ENCODE measurements around the gene CNTRL. TPM values are rescaled to one million over a fixed set of nuclear protein-coding genes. Genes with fewer than 3 reads are reported as not detected.

The CNTRL gene
- total RNA-seq, 1 experiment from 2014 or later, result 13.4 TPM

DNA sequence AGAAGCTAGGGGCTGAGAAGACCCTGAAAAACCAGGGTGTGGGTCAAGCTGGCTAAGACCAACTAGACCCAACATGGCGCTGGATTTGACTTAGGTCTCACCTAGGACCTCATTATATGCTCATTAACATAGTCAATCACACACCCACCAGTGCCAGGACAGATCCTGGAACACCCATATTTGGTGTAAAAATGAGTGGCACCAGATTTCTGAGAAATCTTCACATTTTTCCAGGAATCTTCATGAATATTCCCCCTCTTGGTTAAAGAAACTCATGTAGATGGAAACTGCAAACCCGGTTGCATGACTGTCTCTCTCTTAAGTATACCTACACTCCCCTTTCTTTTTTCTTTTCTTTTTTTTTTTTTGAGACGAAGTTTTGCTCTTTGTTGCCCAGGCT is 144.8 kb downstream of the CNTRL start:
- Histone ChIP-seq H3K36me3 (ENCODE audit: control insufficient read depth in 1 of 2, insufficient read depth in 2 of 2, low read length in 2 of 2) (no peaks in the 10 kb centered on the region), H3K9me2 (ENCODE audit: insufficient read depth) (no peaks in the 10 kb centered on the region), H3K4me2 (ENCODE audit: low read length) (no peak overlapping the region), H3K9me3 (ENCODE audit: control insufficient read depth in 1 of 2, insufficient read depth in 1 of 2, low read depth in 1 of 2, low read length in 2 of 2) (no peaks in the 10 kb centered on the region), H3K4me1 (ENCODE audit: control insufficient read depth in 1 of 2, insufficient read depth in 2 of 2, low read length in 2 of 2) (peaks cover 0 to 8% of the 10 kb centered on the region in 2 experiments; a peak in 2 of 4 replicates), H3K9ac (ENCODE audit: low read length) (no peak overlapping the region), H3K27ac (ENCODE audit: low read depth, low read length) (no peak overlapping the region), H3K4me3 (replicated peaks in 1 of 2; ENCODE audit: low read depth in 1 of 2, low read length in 2 of 2) (no peak overlapping the region), H3K27me3 (ENCODE audit: insufficient read depth, low read length) (no peaks in the 10 kb centered on the region), H2AFZ (ENCODE audit: low read depth, low read length, poor library complexity, severe bottlenecking) (no peak overlapping the region), H3K79me2 (ENCODE audit: insufficient read depth, low read length) (no peaks in the 10 kb centered on the region), H4K20me1 (ENCODE audit: insufficient read depth) (no peaks in the 10 kb centered on the region)
- RAD21 ChIA-PET (ENCODE audit: low non-redundant PET in 1 of 2, low total read pairs in 2 of 2, uncharacterized antibody in 2 of 2, unreplicated experiment in 2 of 2), result no interaction called here
- no TSS peak for BruUV-seq (replicated peaks)
- no peak for DNase-seq (ENCODE audit: low read depth, low spot score)
- no peak for ATAC-seq
- TF ChIP-seq FOSL1 (IDR thresholded peaks at IDR 0.05; ENCODE audit: low read depth) (no peak), EGR1 (IDR thresholded peaks at IDR 0.05; ENCODE audit: low read depth) (no peak), RAD21 (IDR thresholded peaks at IDR 0.05; ENCODE audit: low read depth) (no peak), POLR2A (IDR thresholded peaks at IDR 0.05; ENCODE audit: borderline replicate concordance, extremely low read depth, insufficient read depth, insufficient read length) (no peak), SIN3A (IDR thresholded peaks at IDR 0.05; ENCODE audit: low read depth) (no peak), POLR2AphosphoS5 (IDR thresholded peaks at IDR 0.05; ENCODE audit: low read depth, low read length) (no peak), YY1 (IDR thresholded peaks at IDR 0.05; ENCODE audit: extremely low read depth, insufficient replicate concordance, low read depth, low read length) (no peak), ZNF274 (IDR thresholded peaks at IDR 0.05; ENCODE audit: low read depth, low read length) (no peak), ZFX (IDR thresholded peaks at IDR 0.05) (no peak)
- CTCF ChIA-PET, result no interaction called here
- POLR2A ChIA-PET, result no interaction called here
- intact Hi-C loops (cut with micrococcal nuclease), result no loop called here

DNA sequence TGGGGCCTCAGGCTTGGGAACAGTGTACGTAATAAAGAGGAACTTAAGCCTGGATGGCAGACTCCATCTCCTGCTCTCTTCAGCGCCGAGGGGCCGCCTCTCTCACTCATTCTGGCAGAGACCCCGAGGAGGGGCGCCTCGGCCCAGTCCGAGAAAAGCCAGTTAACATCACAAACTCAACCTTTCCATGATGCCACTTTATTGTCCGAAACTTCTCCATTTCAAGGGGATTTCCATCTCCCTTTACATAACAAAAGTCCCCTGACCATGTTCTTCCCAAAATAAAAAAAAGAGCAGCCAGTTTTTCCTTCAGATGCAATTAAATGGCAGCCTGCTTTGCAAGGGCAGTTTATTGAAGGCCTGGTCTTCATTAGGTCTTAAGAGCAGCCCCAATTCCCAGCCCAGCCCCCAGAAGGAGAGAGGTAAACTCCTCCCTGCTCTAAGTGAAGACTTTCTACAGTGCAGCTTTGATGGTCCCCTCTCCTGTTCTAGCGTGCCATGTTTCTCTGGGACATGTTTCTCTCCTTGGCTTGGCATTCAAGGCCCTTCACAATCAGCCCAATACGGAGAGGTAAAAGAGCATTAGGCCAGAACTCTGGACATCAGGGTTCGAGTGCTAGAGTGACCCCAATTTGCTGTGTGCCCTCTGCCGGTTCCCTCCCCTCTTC is 146.4 kb downstream of the CNTRL start:
- H3K27ac ChIP-seq (ENCODE audit: low read depth, low read length), result no peak overlapping the region
- DNase-seq (ENCODE audit: low read depth, low spot score) (no peak), ATAC-seq (no peak)
- H3K79me2 ChIP-seq (ENCODE audit: insufficient read depth, low read length), result no peaks in the 10 kb centered on the region
- POLR2A ChIA-PET, result no interaction called here
- no peak overlapping the region for H3K9ac ChIP-seq (ENCODE audit: low read length)
- peaks cover 0 to 12% of the 10 kb centered on the region in 2 experiments; a peak in 2 of 4 replicates for H3K4me1 ChIP-seq (ENCODE audit: control insufficient read depth in 1 of 2, insufficient read depth in 2 of 2, low read length in 2 of 2)
- no peaks in the 10 kb centered on the region for H4K20me1 ChIP-seq (ENCODE audit: insufficient read depth)
- H3K36me3 ChIP-seq (ENCODE audit: control insufficient read depth in 1 of 2, insufficient read depth in 2 of 2, low read length in 2 of 2), result no peaks in the 10 kb centered on the region
- RAD21 ChIA-PET (ENCODE audit: low non-redundant PET in 1 of 2, low total read pairs in 2 of 2, uncharacterized antibody in 2 of 2, unreplicated experiment in 2 of 2), result no interaction called here
- no peaks in the 10 kb centered on the region for H3K9me2 ChIP-seq (ENCODE audit: insufficient read depth)
- CTCF ChIA-PET, result no interaction called here
- no peak overlapping the region for H3K4me2 ChIP-seq (ENCODE audit: low read length)
- H2AFZ ChIP-seq (ENCODE audit: low read depth, low read length, poor library complexity, severe bottlenecking), result no peak overlapping the region
- intact Hi-C loops (cut with micrococcal nuclease), result no loop called here
- no peaks in the 10 kb centered on the region for H3K27me3 ChIP-seq (ENCODE audit: insufficient read depth, low read length)
- H3K4me3 ChIP-seq (replicated peaks in 1 of 2; ENCODE audit: low read depth in 1 of 2, low read length in 2 of 2), result no peak overlapping the region
- no peaks in the 10 kb centered on the region for H3K9me3 ChIP-seq (ENCODE audit: control insufficient read depth in 1 of 2, insufficient read depth in 1 of 2, low read depth in 1 of 2, low read length in 2 of 2)
- TF ChIP-seq ZNF274 (IDR thresholded peaks at IDR 0.05; ENCODE audit: low read depth, low read length) (no peak), SP1 (IDR thresholded peaks at IDR 0.05; ENCODE audit: low read depth) (no peak), SIN3A (IDR thresholded peaks at IDR 0.05; ENCODE audit: low read depth) (no peak), JUND (IDR thresholded peaks at IDR 0.05) (no peak)
- no TSS peak for BruUV-seq (replicated peaks)
